GM12878 (cell line): Measurements from ENCODE around the gene RHOF. TPM values are rescaled to one million over a fixed set of nuclear protein-coding genes. Genes with fewer than 3 reads are reported as not detected.
A peak's percentile ranks its signal among the peaks of the same experiment; 100 is the strongest.

ENCODE experiments used
- ATAC-seq: fragments of 200-7000 bp; cut with Tn5 transposase; 3 replicates; pipeline ENCODE4 v1.9.1; 2020; ENCODE audit warnings: mild to moderate bottlenecking, moderate library complexity
- BruUV-seq: library from RNA; stranded (reverse); fragments of 400-500 nt; replicated peaks from 2 replicates; lab custom pipeline; 2021; lab: Mats Ljungman, UMichigan
- CTCF ChIA-PET: fragments of 300-600 bp; sonication (Branson Sonifier 250); formaldehyde crosslinking; extraction: SDS; loops from one replicate; lab custom pipeline; 2021; ENCODE audit warnings: inconsistent platforms; lab: Yijun Ruan, JAX
- POLR2A ChIA-PET: fragments of 350-600 bp; formaldehyde crosslinking; extraction: SDS; loops from one replicate; lab custom pipeline; 2021; ENCODE audit warnings: inconsistent platforms; lab: Charles Lee
- RAD21 ChIA-PET: fragments of 300-600 bp; sonication (Branson Sonifier 250); formaldehyde crosslinking; loops from one replicate; lab custom pipeline; 2023; ENCODE audit warnings: antibody characterized with exemption; ENCODE audit not compliant: unreplicated experiment; lab: Charles Lee
- SMC1A ChIA-PET: fragments of 300-600 bp; sonication (Branson Sonifier 250); formaldehyde crosslinking; loops from one replicate; lab custom pipeline; 2023; ENCODE audit not compliant: unreplicated experiment, uncharacterized antibody; lab: Charles Lee
- DNase-seq: peaks from one replicate; pipeline ENCODE4 v3.0.0-alpha.2; 2011; ENCODE audit warnings: low read depth, low spot score
- FAIRE-seq: peaks from 3 replicates; lab custom pipeline; 2011; peaks lifted over from hg19 to GRCh38; lab: Jason Lieb, UNC
- H2AFZ ChIP-seq: 2 replicates; pipeline ENCODE4 v1.6.0; 2011; ENCODE audit warnings: low read depth, low read length, control low read depth; ENCODE audit not compliant: control insufficient read depth
- H3K27ac ChIP-seq: 2 replicates; pipeline ENCODE4 v1.5.1; 2011; ENCODE audit warnings: control low read depth; ENCODE audit not compliant: control insufficient read depth, insufficient read depth
- H3K27me3 ChIP-seq, 2 experiments: replicated peaks in 1 of 2; 2 replicates each; pipeline versions ENCODE4 v1.6.0 to v1.6.1; 2011; ENCODE audit warnings: low read length in 1 of 2; ENCODE audit not compliant: control insufficient read depth in 2 of 2, insufficient read depth in 2 of 2
- H3K36me3 ChIP-seq, 2 experiments: 2 replicates each; pipeline ENCODE4 v1.5.1; 2011; ENCODE audit warnings: low read length in 1 of 2; ENCODE audit not compliant: control insufficient read depth in 2 of 2, insufficient read depth in 2 of 2
- H3K4me1 ChIP-seq: 2 replicates; pipeline ENCODE4 v1.6.1; 2011; ENCODE audit warnings: mild to moderate bottlenecking, low read length, moderate library complexity, mixed read lengths; ENCODE audit not compliant: control insufficient read depth, insufficient read depth
- H3K4me2 ChIP-seq: 2 replicates; pipeline ENCODE4 v1.6.0; 2011; ENCODE audit warnings: control low read depth; ENCODE audit not compliant: control insufficient read depth, insufficient read depth
- H3K4me3 ChIP-seq: fragments of 200-600 bp; sonication (generic); 2 replicates; pipeline ENCODE4 v1.5.1; 2016
- H3K79me2 ChIP-seq: 2 replicates; pipeline ENCODE4 v1.6.0; 2011; ENCODE audit warnings: low read length; ENCODE audit not compliant: control insufficient read depth, insufficient read depth
- H3K9ac ChIP-seq: 2 replicates; pipeline ENCODE4 v1.8.0; 2011; ENCODE audit warnings: low read length, control low read depth, mixed read lengths; ENCODE audit not compliant: control insufficient read depth, insufficient read depth
- H3K9me3 ChIP-seq: replicated peaks from 3 replicates; pipeline ENCODE4 v1.5.1; 2011; ENCODE audit warnings: mild to moderate bottlenecking, low read length; ENCODE audit not compliant: control insufficient read depth, insufficient read depth
- H4K20me1 ChIP-seq: 2 replicates; pipeline ENCODE4 v1.6.0; 2011; ENCODE audit not compliant: control insufficient read depth, insufficient read depth
- BHLHE40 ChIP-seq, 2 experiments: fragments of 450-650 bp in 1 of 2; IDR thresholded peaks; 2 replicates each; pipeline ENCODE4 v1.6.1; 2011 to 2017; ENCODE audit warnings: low read depth in 2 of 2, borderline replicate concordance in 1 of 2, improper control_type of control experiment in 1 of 2, low read length in 1 of 2, mild to moderate bottlenecking in 1 of 2
- ESRRA ChIP-seq: IDR thresholded peaks from 2 replicates; pipeline ENCODE4 v1.6.1; 2012; ENCODE audit warnings: mild to moderate bottlenecking, low read length, improper control_type of control experiment
- KDM1A ChIP-seq: fragments of 200-600 bp; sonication (generic); IDR thresholded peaks from 2 replicates; pipeline ENCODE4 v1.6.1; 2016; ENCODE audit warnings: borderline replicate concordance
- MEF2A ChIP-seq: IDR thresholded peaks from 2 replicates; pipeline ENCODE4 v1.6.1; 2011; ENCODE audit warnings: low read depth, mild to moderate bottlenecking, low read length, moderate library complexity; ENCODE audit not compliant: insufficient read depth
- NR2F1 ChIP-seq: fragments of 450-650 bp; conservative IDR thresholded peaks from 2 replicates; pipeline ENCODE4 v1.6.1; 2017; ENCODE audit warnings: mild to moderate bottlenecking
- NRF1 ChIP-seq: conservative IDR thresholded peaks from 2 replicates; pipeline ENCODE4 v1.6.1; 2011; ENCODE audit warnings: mild to moderate bottlenecking, low read depth, low read length, improper control_type of control experiment
- SREBF1 ChIP-seq: IDR thresholded peaks from 2 replicates; pipeline ENCODE4 v1.6.1; 2012; ENCODE audit warnings: mild to moderate bottlenecking, low read length
- STAT1 ChIP-seq: fragments of 450-650 bp; conservative IDR thresholded peaks from 2 replicates; pipeline ENCODE4 v1.6.1; 2014; ENCODE audit warnings: antibody characterized with exemption, mild to moderate bottlenecking
- WGBS: methylation state at CpG from one replicate; pipeline ENCODE4 v1.1.6; 2016; ENCODE audit warnings: low lambda C conversion rate; ENCODE audit not compliant: insufficient replicate concordance, insufficient coverage; ENCODE audit errors: missing lambda C conversion rate; 5-methylcytosine and 5-hydroxymethylcytosine counted together
- in situ Hi-C: fragments of 300-500 bp; cut with MboI; formaldehyde crosslinking; loops from 9 replicates; pipeline ENCODE4 v1.14.3; 2018; ENCODE audit warnings: mixed read lengths
- intact Hi-C: fragments of 100-400 bp; cut with micrococcal nuclease; formaldehyde crosslinking; loops from one replicate; pipeline ENCODE4 v1.14.2; 2022; ENCODE audit not compliant: unreplicated experiment
- polyA plus RNA-seq, 11 experiments: library from polyadenylated mRNA; depleted of rRNA in 4 of 11; unstranded in 6 of 11; stranded (reverse) in 5 of 11; fragments of >200 nt; fragmentation: Nextera tagmentation in 4 of 11; fragmentation: Illumina TruSeq in 1 of 11; extraction: Ambion mirVana in 4 of 11; extraction: Trizol in 1 of 11; gene quantifications; 1 replicate in 1 of 11; 2 replicates in 10 of 11; pipeline versions ENCODE4 v1.2.1 to v1.2.3, GENCODE V29; 2011 to 2016; ENCODE audit warnings: inconsistent platforms in 2 of 11, missing spikeins in 2 of 11, low read depth in 1 of 11
- total RNA-seq, 4 experiments: library from RNA; depleted of rRNA in 3 of 4; stranded (reverse); fragments of >200 nt in 3 of 4; fragmentation: Illumina TruSeq in 1 of 4; extraction: Trizol in 1 of 4; gene quantifications; 2 replicates each; pipeline versions ENCODE4 v1.2.1 to v1.2.3, GENCODE V29; 2013 to 2021
- TF ChIP-seq, protein P1 (sequence below): IDR thresholded peaks from 2 replicates; pipeline ENCODE4 v1.6.1; 2011; ENCODE audit warnings: borderline replicate concordance, low read depth, mild to moderate bottlenecking, moderate library complexity, mixed read lengths, low read length; ENCODE audit not compliant: insufficient read depth; ENCODE audit errors: extremely low read length
- TF ChIP-seq, protein P2 (sequence below): fragments of 450-650 bp; formaldehyde crosslinking; IDR thresholded peaks from 2 replicates; pipeline ENCODE4 v1.4.0; 2022; ENCODE audit warnings: mild to moderate bottlenecking, moderate library complexity
- TF ChIP-seq, protein P3 (sequence below): fragments of 450-650 bp; IDR thresholded peaks from 2 replicates; pipeline ENCODE4 v1.6.1; 2016; ENCODE audit warnings: mild to moderate bottlenecking, moderate library complexity, borderline replicate concordance

The RHOF gene
- total and polyA plus RNA-seq, 10 of the 15 experiments (the other 5 are each of a cell fraction or from before 2014, with no cell fraction given): 6.1 to 78.7 (median 39.7) TPM

DNA sequence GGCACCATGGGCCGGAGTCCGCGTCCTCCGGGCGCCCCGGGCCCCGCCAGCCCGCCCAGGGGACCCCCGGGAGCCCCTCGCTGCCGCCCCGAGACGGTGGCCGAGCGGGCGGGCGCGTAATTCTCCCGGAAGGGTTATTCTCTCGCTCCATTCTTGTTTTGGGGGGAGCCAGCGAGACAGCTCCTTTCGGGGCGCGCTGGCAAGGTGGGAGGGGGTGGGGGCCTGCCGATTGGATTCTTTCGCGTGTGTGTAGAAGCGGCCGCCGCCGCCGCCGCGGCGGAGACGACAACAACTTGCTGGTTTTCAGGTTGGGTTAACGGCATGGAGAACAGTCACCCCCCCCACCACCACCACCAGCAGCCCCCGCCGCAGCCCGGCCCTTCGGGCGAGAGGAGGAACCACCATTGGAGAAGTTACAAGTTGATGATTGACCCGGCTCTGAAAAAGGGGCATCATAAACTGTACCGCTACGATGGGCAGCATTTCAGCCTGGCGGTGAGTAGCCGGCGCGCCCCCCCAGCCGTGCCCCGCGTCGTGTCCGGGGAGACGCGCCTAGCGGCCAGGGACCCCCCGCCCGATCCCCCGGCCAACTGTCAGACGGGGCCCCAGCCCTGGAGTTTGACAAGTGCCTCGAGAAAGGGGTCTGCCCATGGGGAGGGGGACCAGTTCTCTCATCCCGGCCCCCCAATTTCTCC, 11.1 kb upstream of the RHOF start:
- Histone ChIP-seq H3K4me3 (peak overlapping the region; percentile 99), H3K36me3 (peaks cover 6% of the 10 kb centered on the region in 2 experiments; a peak in 3 of 4 replicates), H3K9me3 (no peaks in the 10 kb centered on the region), H4K20me1 (peaks cover 5% of the 10 kb centered on the region; the same call in 1 of the 2 replicates), H3K79me2 (peaks cover 67% of the 10 kb centered on the region), H3K27ac (peak overlapping the region; percentile 97), H2AFZ (no peak overlapping the region; the same call in 1 of the 2 replicates), H3K4me1 (peaks cover 16% of the 10 kb centered on the region), H3K4me2 (peak overlapping the region; percentile 77; the same call in 1 of the 2 replicates), H3K27me3 (no peaks in the 10 kb centered on the region), H3K9ac (peak overlapping the region; percentile 100)
- intact Hi-C loops: loop anchor here (5.0 kb wide), 2 partner anchors 267 to 1428 kb away; partner anchors contain the start of genes MPHOSPH9 and MTRFR
- peak; percentile 1; the same call in 1 of the 3 replicates for ATAC-seq
- FAIRE-seq: no peak
- DNase-seq: no peak
- ChIA-PET RAD21 (interaction anchor here (0.6 to 13.1 kb wide), 4 partner anchors 10 to 113 kb away, joined by 3 to 395 read pairs (median 4); partner anchors contain the start of genes PSMD9 and RHOF), POLR2A (interaction anchor here (0.6 to 10.1 kb wide), 6 partner anchors 12 to 1137 kb away, joined by 3 to 155 read pairs (median 8); partner anchors contain the start of genes PSMD9 and RHOF), SMC1A (interaction anchor here (0.8 to 12.2 kb wide), 2 partner anchors 10 to 22 kb away, joined by 3 to 226 read pairs; partner anchors contain the start of gene RHOF), CTCF (interaction anchor here (0.7 to 13.6 kb wide), 3 partner anchors 8 to 692 kb away, joined by 3 to 565 read pairs (median 4); partner anchors contain the start of gene RHOF)
- WGBS: 1% methylated on average over 27 of the region's 63 CpGs
- no TSS peak for BruUV-seq
- in situ Hi-C loops: no loop called here
- TF ChIP-seq KDM1A (no peak), NR2F1 (no peak), STAT1 (no peak), BHLHE40 (IDR thresholded peaks at IDR 0.05; ENCODE audit: borderline replicate concordance in 1 of 2, low read depth in 2 of 2, low read length in 1 of 2) (no peak; a peak in 1 of 4 replicates), SREBF1 (no peak), NRF1 (no peak), ESRRA (no peak), MEF2A (no peak)
- TF ChIP-seq, protein P1, sequence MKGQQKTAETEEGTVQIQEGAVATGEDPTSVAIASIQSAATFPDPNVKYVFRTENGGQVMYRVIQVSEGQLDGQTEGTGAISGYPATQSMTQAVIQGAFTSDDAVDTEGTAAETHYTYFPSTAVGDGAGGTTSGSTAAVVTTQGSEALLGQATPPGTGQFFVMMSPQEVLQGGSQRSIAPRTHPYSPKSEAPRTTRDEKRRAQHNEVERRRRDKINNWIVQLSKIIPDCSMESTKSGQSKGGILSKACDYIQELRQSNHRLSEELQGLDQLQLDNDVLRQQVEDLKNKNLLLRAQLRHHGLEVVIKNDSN: no peak
- TF ChIP-seq, protein P2, sequence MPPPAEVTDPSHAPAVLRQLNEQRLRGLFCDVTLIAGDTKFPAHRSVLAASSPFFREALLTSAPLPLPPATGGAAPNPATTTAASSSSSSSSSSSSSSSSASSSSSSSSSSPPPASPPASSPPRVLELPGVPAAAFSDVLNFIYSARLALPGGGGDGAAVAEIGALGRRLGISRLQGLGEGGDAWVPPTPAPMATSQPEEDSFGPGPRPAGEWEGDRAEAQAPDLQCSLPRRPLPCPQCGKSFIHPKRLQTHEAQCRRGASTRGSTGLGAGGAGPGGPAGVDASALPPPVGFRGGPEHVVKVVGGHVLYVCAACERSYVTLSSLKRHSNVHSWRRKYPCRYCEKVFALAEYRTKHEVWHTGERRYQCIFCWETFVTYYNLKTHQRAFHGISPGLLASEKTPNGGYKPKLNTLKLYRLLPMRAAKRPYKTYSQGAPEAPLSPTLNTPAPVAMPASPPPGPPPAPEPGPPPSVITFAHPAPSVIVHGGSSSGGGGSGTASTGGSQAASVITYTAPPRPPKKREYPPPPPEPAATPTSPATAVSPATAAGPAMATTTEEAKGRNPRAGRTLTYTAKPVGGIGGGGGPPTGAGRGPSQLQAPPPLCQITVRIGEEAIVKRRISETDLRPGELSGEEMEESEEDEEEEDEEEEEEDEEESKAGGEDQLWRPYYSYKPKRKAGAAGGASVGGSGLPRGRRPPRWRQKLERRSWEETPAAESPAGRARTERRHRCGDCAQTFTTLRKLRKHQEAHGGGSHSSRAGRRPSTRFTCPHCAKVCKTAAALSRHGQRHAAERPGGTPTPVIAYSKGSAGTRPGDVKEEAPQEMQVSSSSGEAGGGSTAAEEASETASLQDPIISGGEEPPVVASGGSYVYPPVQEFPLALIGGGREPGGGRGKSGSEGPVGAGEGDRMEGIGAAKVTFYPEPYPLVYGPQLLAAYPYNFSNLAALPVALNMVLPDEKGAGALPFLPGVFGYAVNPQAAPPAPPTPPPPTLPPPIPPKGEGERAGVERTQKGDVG (CRISPR knock-in tag): no peak
- TF ChIP-seq, protein P3, sequence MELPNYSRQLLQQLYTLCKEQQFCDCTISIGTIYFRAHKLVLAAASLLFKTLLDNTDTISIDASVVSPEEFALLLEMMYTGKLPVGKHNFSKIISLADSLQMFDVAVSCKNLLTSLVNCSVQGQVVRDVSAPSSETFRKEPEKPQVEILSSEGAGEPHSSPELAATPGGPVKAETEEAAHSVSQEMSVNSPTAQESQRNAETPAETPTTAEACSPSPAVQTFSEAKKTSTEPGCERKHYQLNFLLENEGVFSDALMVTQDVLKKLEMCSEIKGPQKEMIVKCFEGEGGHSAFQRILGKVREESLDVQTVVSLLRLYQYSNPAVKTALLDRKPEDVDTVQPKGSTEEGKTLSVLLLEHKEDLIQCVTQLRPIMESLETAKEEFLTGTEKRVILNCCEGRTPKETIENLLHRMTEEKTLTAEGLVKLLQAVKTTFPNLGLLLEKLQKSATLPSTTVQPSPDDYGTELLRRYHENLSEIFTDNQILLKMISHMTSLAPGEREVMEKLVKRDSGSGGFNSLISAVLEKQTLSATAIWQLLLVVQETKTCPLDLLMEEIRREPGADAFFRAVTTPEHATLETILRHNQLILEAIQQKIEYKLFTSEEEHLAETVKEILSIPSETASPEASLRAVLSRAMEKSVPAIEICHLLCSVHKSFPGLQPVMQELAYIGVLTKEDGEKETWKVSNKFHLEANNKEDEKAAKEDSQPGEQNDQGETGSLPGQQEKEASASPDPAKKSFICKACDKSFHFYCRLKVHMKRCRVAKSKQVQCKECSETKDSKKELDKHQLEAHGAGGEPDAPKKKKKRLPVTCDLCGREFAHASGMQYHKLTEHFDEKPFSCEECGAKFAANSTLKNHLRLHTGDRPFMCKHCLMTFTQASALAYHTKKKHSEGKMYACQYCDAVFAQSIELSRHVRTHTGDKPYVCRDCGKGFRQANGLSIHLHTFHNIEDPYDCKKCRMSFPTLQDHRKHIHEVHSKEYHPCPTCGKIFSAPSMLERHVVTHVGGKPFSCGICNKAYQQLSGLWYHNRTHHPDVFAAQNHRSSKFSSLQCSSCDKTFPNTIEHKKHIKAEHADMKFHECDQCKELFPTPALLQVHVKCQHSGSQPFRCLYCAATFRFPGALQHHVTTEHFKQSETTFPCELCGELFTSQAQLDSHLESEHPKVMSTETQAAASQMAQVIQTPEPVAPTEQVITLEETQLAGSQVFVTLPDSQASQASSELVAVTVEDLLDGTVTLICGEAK: no peak
